ENCODE results near the gene DYSF. TPM values are rescaled to one million over a fixed set of nuclear protein-coding genes. Genes with fewer than 3 reads are reported as not detected.

DYSF gene
- total RNA-seq, 2 experiments from 2014 or later: 0.12 TPM

GRCh38 chr2:71685073-71685848 lies 231.9 kb downstream of the DYSF start:
- no peaks in the 10 kb centered on the region for H3K36me3 Mint-ChIP-seq (ENCODE audit: low read depth)
- CTCF ChIA-PET: no interaction called here

GRCh38 chr2:71685941-71686611 lies 232.7 kb downstream of the DYSF start:
- no peak overlapping the region for H3K27ac Mint-ChIP-seq
- H3K27me3 Mint-ChIP-seq: no peaks in the 10 kb centered on the region
- DNase-seq: no peak
- CTCF ChIA-PET: no interaction called here
- H3K36me3 Mint-ChIP-seq (ENCODE audit: low read depth): no peaks in the 10 kb centered on the region
- H3K4me1 Mint-ChIP-seq: no peaks in the 10 kb centered on the region
- POLR2A ChIA-PET: no interaction called here
- H3K9me3 Mint-ChIP-seq: no peaks in the 10 kb centered on the region
- H3K4me3 Mint-ChIP-seq: no peak overlapping the region

More at GRCh38 chr2:71685073-71685848, 231.9 kb downstream of the DYSF start:
- no peak overlapping the region for H3K27ac Mint-ChIP-seq
- POLR2A ChIA-PET: no interaction called here
- no peaks in the 10 kb centered on the region for H3K4me1 Mint-ChIP-seq
- no peaks in the 10 kb centered on the region for H3K9me3 Mint-ChIP-seq
- no peaks in the 10 kb centered on the region for H3K27me3 Mint-ChIP-seq
- H3K4me3 Mint-ChIP-seq: no peak overlapping the region
- DNase-seq: no peak

- no peaks in the 10 kb centered on the region for H3K4me1 Mint-ChIP-seq
- no peak overlapping the region for H3K4me3 Mint-ChIP-seq
- H3K27ac Mint-ChIP-seq: no peak overlapping the region
- ChIA-PET CTCF (no interaction called here), POLR2A (no interaction called here)
- H3K36me3 Mint-ChIP-seq (ENCODE audit: low read depth): no peaks in the 10 kb centered on the region
- H3K27me3 Mint-ChIP-seq: no peaks in the 10 kb centered on the region
- H3K9me3 Mint-ChIP-seq: no peaks in the 10 kb centered on the region
- no peak for DNase-seq
These were observed 233.4 kb downstream of the DYSF start for GRCh38 chr2:71686781-71687180.

- no peaks in the 10 kb centered on the region for H3K4me1 Mint-ChIP-seq
- no peak for DNase-seq
- H3K4me3 Mint-ChIP-seq: no peak overlapping the region
- H3K27me3 Mint-ChIP-seq: peaks cover 2% of the 10 kb centered on the region
- H3K36me3 Mint-ChIP-seq (ENCODE audit: low read depth): no peaks in the 10 kb centered on the region
- ChIA-PET CTCF (no interaction called here), POLR2A (no interaction called here)
- H3K27ac Mint-ChIP-seq: no peak overlapping the region
- H3K9me3 Mint-ChIP-seq: no peaks in the 10 kb centered on the region
These were observed 234.1 kb downstream of the DYSF start for GRCh38 chr2:71687412-71687811.

- H3K9me3 Mint-ChIP-seq: no peaks in the 10 kb centered on the region
- peaks cover 2% of the 10 kb centered on the region for H3K27me3 Mint-ChIP-seq
- no peaks in the 10 kb centered on the region for H3K36me3 Mint-ChIP-seq (ENCODE audit: low read depth)
- DNase-seq: no peak
- no peaks in the 10 kb centered on the region for H3K4me1 Mint-ChIP-seq
- POLR2A ChIA-PET: no interaction called here
- no peak overlapping the region for H3K27ac Mint-ChIP-seq
- no peak overlapping the region for H3K4me3 Mint-ChIP-seq
- CTCF ChIA-PET: no interaction called here
These were observed 235.2 kb downstream of the DYSF start for GRCh38 chr2:71688530-71688929.

GRCh38 chr2:71689393-71689792 lies 236.0 kb downstream of the DYSF start:
- Mint-ChIP-seq H3K27ac (no peak overlapping the region), H3K36me3 (ENCODE audit: low read depth) (no peaks in the 10 kb centered on the region), H3K4me1 (no peaks in the 10 kb centered on the region), H3K27me3 (peaks cover 2% of the 10 kb centered on the region), H3K9me3 (no peaks in the 10 kb centered on the region), H3K4me3 (no peak overlapping the region)
- CTCF ChIA-PET: no interaction called here
- DNase-seq: no peak
- POLR2A ChIA-PET: no interaction called here

- H3K27ac Mint-ChIP-seq: no peak overlapping the region
- no peak for DNase-seq
- H3K36me3 Mint-ChIP-seq (ENCODE audit: low read depth): no peaks in the 10 kb centered on the region
- H3K27me3 Mint-ChIP-seq: peaks cover 2% of the 10 kb centered on the region
- POLR2A ChIA-PET: no interaction called here
- H3K4me3 Mint-ChIP-seq: no peak overlapping the region
- CTCF ChIA-PET: no interaction called here
- no peaks in the 10 kb centered on the region for H3K4me1 Mint-ChIP-seq
- H3K9me3 Mint-ChIP-seq: no peaks in the 10 kb centered on the region
These were observed 236.8 kb downstream of the DYSF start for GRCh38 chr2:71689968-71690834.

- DNase-seq: no peak
- POLR2A ChIA-PET: no interaction called here
- Mint-ChIP-seq H3K9me3 (no peaks in the 10 kb centered on the region), H3K27ac (no peak overlapping the region), H3K36me3 (ENCODE audit: low read depth) (no peaks in the 10 kb centered on the region), H3K4me1 (no peaks in the 10 kb centered on the region), H3K27me3 (peaks cover 2% of the 10 kb centered on the region), H3K4me3 (no peak overlapping the region)
- CTCF ChIA-PET: no interaction called here
These were observed 237.6 kb downstream of the DYSF start for GRCh38 chr2:71690876-71691475.

GRCh38 chr2:71691747-71692441 lies 238.5 kb downstream of the DYSF start:
- Mint-ChIP-seq H3K36me3 (ENCODE audit: low read depth) (no peaks in the 10 kb centered on the region), H3K4me1 (no peaks in the 10 kb centered on the region), H3K27me3 (peaks cover 2% of the 10 kb centered on the region), H3K27ac (no peak overlapping the region), H3K9me3 (no peaks in the 10 kb centered on the region), H3K4me3 (no peak overlapping the region)
- ChIA-PET POLR2A (no interaction called here), CTCF (no interaction called here)
- no peak for DNase-seq

GRCh38 chr2:71692621-71693277 lies 239.4 kb downstream of the DYSF start:
- peaks cover 2% of the 10 kb centered on the region for H3K27me3 Mint-ChIP-seq
- H3K36me3 Mint-ChIP-seq (ENCODE audit: low read depth): no peaks in the 10 kb centered on the region
- H3K4me1 Mint-ChIP-seq: no peaks in the 10 kb centered on the region
- no peak overlapping the region for H3K27ac Mint-ChIP-seq
- H3K4me3 Mint-ChIP-seq: no peak overlapping the region
- no peaks in the 10 kb centered on the region for H3K9me3 Mint-ChIP-seq
- ChIA-PET CTCF (no interaction called here), POLR2A (no interaction called here)
- DNase-seq: no peak

- ChIA-PET CTCF (no interaction called here), POLR2A (no interaction called here)
- H3K9me3 Mint-ChIP-seq: no peaks in the 10 kb centered on the region
- H3K27me3 Mint-ChIP-seq: peaks cover 2% of the 10 kb centered on the region
- DNase-seq: no peak
- no peaks in the 10 kb centered on the region for H3K4me1 Mint-ChIP-seq
- H3K4me3 Mint-ChIP-seq: no peak overlapping the region
- H3K27ac Mint-ChIP-seq: no peak overlapping the region
- H3K36me3 Mint-ChIP-seq (ENCODE audit: low read depth): no peaks in the 10 kb centered on the region
These were observed 240.2 kb downstream of the DYSF start for GRCh38 chr2:71693286-71694270.

All from activated CD4-positive, alpha-beta T cell treated with anti-CD3 and anti-CD28 coated beads, Interleukin-2, amount 10 ng/mL, durations not matched to agents 7 days and 5 days (primary cell).